Measurements from ENCODE around the gene ACTR2. TPM values are rescaled to one million over a fixed set of nuclear protein-coding genes. Genes with fewer than 3 reads are reported as not detected.

ACTR2 gene
- total RNA-seq, 1 donor, result 127 TPM

DNA sequence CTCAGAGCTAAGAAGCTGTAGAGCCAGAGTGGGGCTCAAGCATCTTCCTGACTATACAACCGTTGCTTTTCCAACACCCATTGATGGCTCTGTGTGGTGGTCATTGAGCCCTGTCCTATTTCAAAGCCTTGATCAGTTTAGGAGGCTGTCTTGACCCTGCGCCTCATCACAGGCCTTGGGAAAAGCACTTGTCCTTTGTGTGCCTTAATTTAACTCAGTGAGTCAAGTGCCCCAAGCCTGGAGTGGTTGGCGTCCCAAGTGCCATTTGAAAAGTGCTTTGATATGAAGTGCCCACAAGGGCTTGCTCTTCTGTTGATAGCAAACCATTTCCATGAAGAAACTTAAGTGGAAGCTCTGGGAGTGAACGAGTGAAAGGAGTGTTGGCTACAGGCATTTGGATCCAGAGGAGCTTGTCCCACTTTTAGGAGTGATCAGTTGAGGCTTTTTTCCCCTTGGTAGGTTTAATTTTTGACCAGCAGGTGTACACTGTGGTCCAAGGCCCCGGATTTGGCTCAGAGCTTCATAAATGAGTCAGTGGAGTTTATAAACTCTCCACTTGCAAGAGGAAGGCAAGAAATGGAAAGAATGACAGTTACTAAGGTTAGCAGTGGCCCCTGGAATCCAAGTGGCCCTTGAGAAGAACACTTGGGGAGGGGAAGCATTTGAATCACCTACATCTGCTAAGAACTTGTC is 50.3 kb downstream of the ACTR2 start:
- TF ChIP-seq CTCF (IDR thresholded peaks at IDR 0.05; ENCODE audit: insufficient read depth, low read length), result peak; percentile 17
- DNase-seq (ENCODE audit: low read depth), result no peak
- no peak overlapping the region for H3K4me3 ChIP-seq (ENCODE audit: low read depth, low read length)

- no peak overlapping the region for H3K4me3 ChIP-seq (ENCODE audit: low read depth, low read length)
- peak; percentile 28 for DNase-seq (ENCODE audit: low read depth)
- no peak for TF ChIP-seq CTCF (IDR thresholded peaks at IDR 0.05; ENCODE audit: insufficient read depth, low read length)
These were observed 50.9 kb downstream of the ACTR2 start for GRCh38 chr2:65278531-65278981.

- DNase-seq (ENCODE audit: low read depth), result no peak
- no peak for TF ChIP-seq CTCF (IDR thresholded peaks at IDR 0.05; ENCODE audit: insufficient read depth, low read length)
- no peak overlapping the region for H3K4me3 ChIP-seq (ENCODE audit: low read depth, low read length)
These were observed 52.1 kb downstream of the ACTR2 start for GRCh38 chr2:65279756-65280155.

DNA sequence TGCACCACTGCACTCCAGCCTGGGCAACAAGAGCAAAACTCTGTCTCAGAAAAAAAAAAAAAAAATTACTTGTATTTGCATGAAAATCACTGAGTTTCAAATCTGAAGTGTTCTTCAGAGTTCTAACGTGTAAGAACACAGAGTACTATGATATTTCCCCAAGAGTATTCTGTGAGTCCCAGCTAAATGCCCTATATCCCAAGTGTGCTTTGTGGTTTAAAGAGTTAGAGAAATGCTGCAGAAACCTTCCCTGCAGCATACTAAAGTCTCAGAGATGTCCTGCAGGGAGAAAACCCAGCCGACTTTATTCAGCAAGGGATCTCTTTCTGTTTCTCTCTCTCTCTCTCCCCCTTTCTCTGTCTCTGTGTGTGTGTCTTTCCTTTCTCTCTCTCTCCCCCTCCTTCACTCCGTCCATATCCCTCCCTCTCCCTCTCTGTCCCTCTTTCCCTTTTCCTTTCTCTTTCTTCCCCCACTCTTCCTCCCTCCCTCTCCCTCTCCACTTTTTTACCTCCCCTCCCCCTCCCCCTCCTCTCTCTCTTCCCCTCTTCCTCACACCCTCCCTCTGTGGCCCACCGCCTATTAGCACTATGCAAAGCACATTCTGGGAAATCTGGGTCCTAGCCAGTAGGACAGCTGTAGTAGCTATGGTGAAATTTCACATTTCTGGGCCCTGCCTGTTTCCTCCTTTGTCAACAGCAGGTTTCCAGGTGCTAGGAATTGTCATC is 54.2 kb downstream of the ACTR2 start:
- TF ChIP-seq CTCF (IDR thresholded peaks at IDR 0.05; ENCODE audit: insufficient read depth, low read length), result no peak
- DNase-seq (ENCODE audit: low read depth), result peak; percentile 37
- no peak overlapping the region for H3K4me3 ChIP-seq (ENCODE audit: low read depth, low read length)

DNA sequence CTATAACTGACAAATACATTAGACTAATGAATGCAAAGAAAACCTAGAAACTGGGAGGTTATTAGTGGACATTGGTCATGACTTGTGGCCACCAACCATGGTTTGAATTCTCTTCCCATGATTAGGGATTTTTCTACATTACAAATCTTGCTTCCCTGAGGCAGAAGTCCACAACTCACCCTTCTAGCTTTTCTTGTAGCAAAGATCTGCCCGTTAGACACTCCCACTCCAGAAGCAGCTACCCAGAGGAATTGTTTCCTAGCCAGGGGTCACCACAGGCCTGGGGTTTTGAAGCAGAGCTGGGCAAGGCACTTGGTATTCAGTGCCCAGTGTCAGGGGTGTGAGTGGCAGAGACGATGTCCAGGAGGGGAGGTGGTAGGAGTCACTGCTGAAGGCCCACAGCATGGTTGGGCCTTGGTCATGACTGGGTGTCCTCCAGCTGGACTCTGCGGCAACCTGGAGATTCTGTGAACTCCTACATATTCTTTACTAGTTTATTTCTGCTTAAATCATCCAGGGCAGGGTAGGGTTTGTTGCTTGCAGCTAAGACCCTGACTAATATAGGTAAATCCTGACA is 54.9 kb downstream of the ACTR2 start:
- H3K4me3 ChIP-seq (ENCODE audit: low read depth, low read length), result no peak overlapping the region
- no peak for TF ChIP-seq CTCF (IDR thresholded peaks at IDR 0.05; ENCODE audit: insufficient read depth, low read length)
- no peak for DNase-seq (ENCODE audit: low read depth)

- no peak for TF ChIP-seq CTCF (IDR thresholded peaks at IDR 0.05; ENCODE audit: insufficient read depth, low read length)
- no peak for DNase-seq (ENCODE audit: low read depth)
These were observed 59.7 kb downstream of the ACTR2 start for GRCh38 chr2:65287364-65287763.

More at GRCh38 chr2:65287364-65287763, 59.7 kb downstream of the ACTR2 start:
- H3K4me3 ChIP-seq (ENCODE audit: low read depth, low read length), result no peak overlapping the region
